ENCODE data around the gene BHLHE41.

Gene BHLHE41

DNA sequence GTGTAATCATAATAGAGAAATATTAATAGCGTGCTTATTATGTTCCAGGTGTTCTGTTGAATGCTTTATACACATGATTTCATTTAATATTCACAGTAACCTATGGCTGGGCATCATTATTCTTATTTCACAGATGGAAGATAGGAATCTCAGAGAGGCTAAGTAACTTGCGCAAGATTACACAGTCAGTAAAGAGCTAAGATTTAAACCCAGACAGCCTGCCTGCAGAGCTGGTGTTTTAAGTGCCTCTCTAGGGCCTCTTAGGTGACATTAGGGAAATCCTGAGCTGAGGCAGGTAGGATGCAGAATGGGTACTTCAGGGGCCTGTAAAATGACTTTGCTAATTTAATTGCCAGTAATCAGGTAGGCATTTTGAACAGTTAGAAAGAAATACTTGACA, 18.5 kb upstream of the BHLHE41 start:
- DNase-seq (ENCODE audit: extremely low read depth, insufficient read length): no peak
- Histone ChIP-seq H3K36me3 (ENCODE audit: control insufficient read depth, insufficient read depth, low read length) (no peaks in the 10 kb centered on the region), H3K27me3 (replicated peaks; ENCODE audit: control insufficient read depth, insufficient read depth, low read length) (no peaks in the 10 kb centered on the region), H3K4me3 (replicated peaks; ENCODE audit: low read depth, low read length) (no peak overlapping the region)
- TF ChIP-seq CTCF (IDR thresholded peaks at IDR 0.05; ENCODE audit: insufficient read depth, low read length, poor library complexity, severe bottlenecking): no peak

GRCh38 chr12:26138860-26139259, 14.0 kb upstream of the BHLHE41 start:
- DNase-seq (ENCODE audit: extremely low read depth, insufficient read length): no peak
- no peak for TF ChIP-seq CTCF (IDR thresholded peaks at IDR 0.05; ENCODE audit: insufficient read depth, low read length, poor library complexity, severe bottlenecking)
- Histone ChIP-seq H3K36me3 (ENCODE audit: control insufficient read depth, insufficient read depth, low read length) (no peaks in the 10 kb centered on the region), H3K4me3 (replicated peaks; ENCODE audit: low read depth, low read length) (no peak overlapping the region), H3K27me3 (replicated peaks; ENCODE audit: control insufficient read depth, insufficient read depth, low read length) (no peaks in the 10 kb centered on the region)

GRCh38 chr12:26136688-26137087, 11.9 kb upstream of the BHLHE41 start:
- H3K27me3 ChIP-seq (replicated peaks; ENCODE audit: control insufficient read depth, insufficient read depth, low read length): no peaks in the 10 kb centered on the region; the same call in 1 of the 2 replicates
- no peak overlapping the region for H3K4me3 ChIP-seq (replicated peaks; ENCODE audit: low read depth, low read length)
- DNase-seq (ENCODE audit: extremely low read depth, insufficient read length): no peak
- no peaks in the 10 kb centered on the region for H3K36me3 ChIP-seq (ENCODE audit: control insufficient read depth, insufficient read depth, low read length)
- TF ChIP-seq CTCF (IDR thresholded peaks at IDR 0.05; ENCODE audit: insufficient read depth, low read length, poor library complexity, severe bottlenecking): no peak

- Histone ChIP-seq H3K27me3 (replicated peaks; ENCODE audit: control insufficient read depth, insufficient read depth, low read length) (no peaks in the 10 kb centered on the region; the same call in 1 of the 2 replicates), H3K4me3 (replicated peaks; ENCODE audit: low read depth, low read length) (no peak overlapping the region), H3K36me3 (ENCODE audit: control insufficient read depth, insufficient read depth, low read length) (no peaks in the 10 kb centered on the region)
- TF ChIP-seq CTCF (IDR thresholded peaks at IDR 0.05; ENCODE audit: insufficient read depth, low read length, poor library complexity, severe bottlenecking): no peak
- no peak for DNase-seq (ENCODE audit: extremely low read depth, insufficient read length)
These were observed 10.7 kb upstream of the BHLHE41 start for GRCh38 chr12:26135571-26135970.

GRCh38 chr12:26135010-26135420, 10.2 kb upstream of the BHLHE41 start:
- H3K27me3 ChIP-seq (replicated peaks; ENCODE audit: control insufficient read depth, insufficient read depth, low read length): no peaks in the 10 kb centered on the region; the same call in 1 of the 2 replicates
- no peaks in the 10 kb centered on the region for H3K36me3 ChIP-seq (ENCODE audit: control insufficient read depth, insufficient read depth, low read length)
- DNase-seq (ENCODE audit: extremely low read depth, insufficient read length): no peak
- no peak for TF ChIP-seq CTCF (IDR thresholded peaks at IDR 0.05; ENCODE audit: insufficient read depth, low read length, poor library complexity, severe bottlenecking)
- no peak overlapping the region for H3K4me3 ChIP-seq (replicated peaks; ENCODE audit: low read depth, low read length)

DNA sequence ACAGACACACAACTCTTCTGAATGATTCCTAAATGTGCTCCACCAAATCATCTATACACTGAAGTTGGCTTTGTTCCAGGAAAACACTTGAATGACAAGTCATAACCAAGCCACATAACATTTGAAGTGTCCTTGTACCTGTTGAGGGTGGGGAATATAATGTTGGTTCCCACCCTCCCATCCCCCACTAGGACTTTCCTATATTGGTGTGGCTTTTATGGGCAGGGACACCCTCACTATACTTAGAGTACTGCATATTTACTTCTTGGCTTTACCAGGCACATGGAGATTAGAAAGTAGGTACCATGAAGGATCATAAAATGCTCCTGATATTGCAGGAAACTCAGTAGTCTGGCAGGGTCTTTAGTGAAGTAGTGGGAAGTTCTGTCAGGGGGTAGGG, 9.7 kb upstream of the BHLHE41 start:
- no peaks in the 10 kb centered on the region; the same call in 1 of the 2 replicates for H3K27me3 ChIP-seq (replicated peaks; ENCODE audit: control insufficient read depth, insufficient read depth, low read length)
- TF ChIP-seq CTCF (IDR thresholded peaks at IDR 0.05; ENCODE audit: insufficient read depth, low read length, poor library complexity, severe bottlenecking): no peak
- H3K4me3 ChIP-seq (replicated peaks; ENCODE audit: low read depth, low read length): no peak overlapping the region
- H3K36me3 ChIP-seq (ENCODE audit: control insufficient read depth, insufficient read depth, low read length): no peaks in the 10 kb centered on the region
- no peak for DNase-seq (ENCODE audit: extremely low read depth, insufficient read length)
